Ishikawa (cell line): ENCODE measurements around the gene AHCYL2.

Experiments used
- EP300 ChIP-seq: IDR thresholded peaks from 2 replicates; pipeline ENCODE4 v1.6.1; 2012; ENCODE audit warnings: borderline replicate concordance
- TCF12 ChIP-seq: IDR thresholded peaks from 2 replicates; pipeline ENCODE4 v1.6.1; 2012; ENCODE audit warnings: low read depth
- TF ChIP-seq, protein P1 (sequence below): IDR thresholded peaks from 2 replicates; pipeline ENCODE4 v1.6.1; 2012

DNA sequence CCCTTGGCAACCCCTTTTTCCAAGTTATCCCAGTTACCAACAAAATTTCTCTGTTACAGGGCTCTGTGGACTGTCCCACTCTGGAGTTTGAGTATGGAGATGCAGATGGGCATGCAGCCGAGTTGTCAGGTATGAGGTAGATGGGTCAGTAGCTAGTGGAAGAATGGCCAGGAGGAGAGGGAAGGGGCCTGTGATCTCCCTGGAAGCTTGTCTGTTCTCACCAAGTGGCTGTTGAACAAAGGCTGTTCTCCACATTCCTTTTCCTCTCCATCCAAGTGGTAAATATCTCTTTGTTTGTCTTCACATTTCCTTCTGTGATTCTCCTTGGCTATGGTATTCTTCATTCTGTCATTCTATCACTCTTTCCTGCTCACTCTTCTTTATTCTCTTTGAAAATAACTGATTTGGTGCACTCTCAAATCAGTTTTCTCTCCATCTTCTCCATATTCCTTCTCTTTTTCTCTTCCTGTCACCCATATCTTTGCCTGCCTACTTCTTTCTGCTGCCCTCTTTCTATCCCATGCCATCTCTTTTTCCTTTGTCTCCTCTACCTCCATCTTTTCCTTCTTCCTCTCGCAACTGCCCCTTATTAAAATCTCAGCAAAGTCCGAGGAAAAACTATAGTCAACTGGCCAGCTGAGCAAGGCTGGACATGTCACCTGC is 215.3 kb downstream of the AHCYL2 start:
- TF ChIP-seq, protein P1, sequence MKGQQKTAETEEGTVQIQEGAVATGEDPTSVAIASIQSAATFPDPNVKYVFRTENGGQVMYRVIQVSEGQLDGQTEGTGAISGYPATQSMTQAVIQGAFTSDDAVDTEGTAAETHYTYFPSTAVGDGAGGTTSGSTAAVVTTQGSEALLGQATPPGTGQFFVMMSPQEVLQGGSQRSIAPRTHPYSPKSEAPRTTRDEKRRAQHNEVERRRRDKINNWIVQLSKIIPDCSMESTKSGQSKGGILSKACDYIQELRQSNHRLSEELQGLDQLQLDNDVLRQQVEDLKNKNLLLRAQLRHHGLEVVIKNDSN: no peak
- TF ChIP-seq EP300 (no peak), TCF12 (no peak)
